ENCODE results near the gene RRP1B.

Gene RRP1B

DNA sequence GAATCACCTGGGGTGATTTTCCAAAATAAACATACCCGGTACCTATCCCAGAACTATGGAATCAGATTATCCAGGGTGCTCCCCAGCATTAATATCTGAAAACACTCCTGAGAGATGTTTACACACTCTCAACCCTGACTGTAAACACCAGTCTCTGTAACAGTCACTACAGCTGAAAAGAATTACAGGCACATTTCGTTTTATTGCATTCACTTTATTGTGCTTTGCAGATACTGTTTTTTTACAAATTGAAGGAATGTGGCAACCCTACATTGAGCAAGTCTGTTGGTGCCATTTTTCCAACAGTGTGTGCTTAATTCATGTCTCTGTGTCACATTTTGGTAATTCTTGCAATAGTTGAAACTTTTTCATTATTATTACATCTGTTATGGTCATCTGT is 31.8 kb upstream of the RRP1B start:
- H3K27me3 Mint-ChIP-seq: peaks cover 48 to 60% of the 10 kb centered on the region in 2 donors

DNA sequence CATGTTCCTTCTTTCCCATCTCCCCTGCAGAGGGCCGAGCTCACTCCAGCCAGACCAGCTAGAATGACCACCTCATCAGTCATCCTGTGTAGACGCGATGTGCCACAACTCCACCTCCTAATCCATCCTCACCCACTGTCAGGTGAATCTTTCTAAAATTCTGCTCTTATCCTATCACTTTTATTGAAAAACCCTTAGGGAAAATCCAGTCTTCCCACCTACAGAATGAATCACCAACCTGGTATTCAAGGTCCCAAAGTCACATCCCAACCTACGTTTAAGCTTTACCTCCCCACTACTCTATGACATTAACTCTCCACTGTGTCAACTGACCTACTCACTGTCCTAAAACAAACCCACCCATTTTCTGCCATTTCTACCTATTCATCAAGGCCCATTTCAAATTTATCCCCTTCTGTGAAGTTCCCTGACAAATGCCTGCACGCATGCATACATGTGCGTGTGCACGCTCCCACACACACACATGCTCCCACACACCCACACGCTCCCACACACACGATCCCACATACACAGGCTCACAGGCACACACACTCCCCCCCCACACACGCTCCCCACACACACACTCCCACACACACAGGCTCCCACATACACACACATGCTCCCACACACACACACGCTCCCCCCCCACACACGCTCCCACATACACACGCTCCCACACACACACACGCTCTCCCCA is 27.8 kb upstream of the RRP1B start:
- ATAC-seq (replicated peaks): no peak
- Mint-ChIP-seq H3K36me3 (ENCODE audit: insufficient read depth) (no peaks in the 10 kb centered on the region), H3K27ac (no peak overlapping the region), H3K27me3 (peaks cover 23 to 28% of the 10 kb centered on the region in 2 donors), H3K4me3 (no peak overlapping the region), H3K9me3 (no peaks in the 10 kb centered on the region), H3K4me1 (ENCODE audit: low read depth in 2 of 2) (no peaks in the 10 kb centered on the region)
- DNase-seq: no peak

More for the DNA sequence above, 31.8 kb upstream of the RRP1B start:
- H3K9me3 Mint-ChIP-seq: no peaks in the 10 kb centered on the region
- no peaks in the 10 kb centered on the region for H3K4me1 Mint-ChIP-seq (ENCODE audit: low read depth in 2 of 2)
- no peak overlapping the region for H3K4me3 Mint-ChIP-seq
- no peaks in the 10 kb centered on the region for H3K36me3 Mint-ChIP-seq (ENCODE audit: insufficient read depth)
- no peak overlapping the region for H3K27ac Mint-ChIP-seq
- ATAC-seq (replicated peaks) (no peak), DNase-seq (no peak)

DNA sequence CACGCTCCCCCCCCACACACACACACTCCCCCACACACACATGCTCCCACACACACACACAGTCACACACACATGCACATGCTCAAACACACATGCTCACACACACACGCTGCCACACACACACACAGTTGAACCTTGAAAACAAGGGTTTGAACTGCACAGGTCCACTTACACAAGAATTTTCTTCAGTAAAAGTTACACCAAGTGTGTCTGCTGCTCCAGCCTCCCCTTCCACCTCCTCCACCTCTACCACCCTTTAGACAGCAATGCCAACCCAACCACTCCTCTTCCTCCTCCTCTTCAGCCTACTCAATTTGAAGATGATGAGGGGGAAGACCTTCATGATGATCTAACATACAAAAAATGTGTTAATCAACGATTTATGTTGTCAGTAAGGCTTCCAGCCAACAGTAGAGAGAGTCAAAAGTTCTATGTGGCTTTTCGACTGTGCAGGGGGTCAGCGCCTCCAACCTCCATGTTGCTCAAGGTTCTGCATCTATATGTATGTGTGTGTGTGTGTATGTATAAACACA is 26.9 kb upstream of the RRP1B start:
- Mint-ChIP-seq H3K4me1 (ENCODE audit: low read depth in 2 of 2) (no peaks in the 10 kb centered on the region), H3K27ac (no peak overlapping the region), H3K9me3 (no peaks in the 10 kb centered on the region), H3K4me3 (no peak overlapping the region), H3K36me3 (ENCODE audit: insufficient read depth) (no peaks in the 10 kb centered on the region), H3K27me3 (peaks cover 23 to 28% of the 10 kb centered on the region in 2 donors)
- ATAC-seq (replicated peaks): no peak
- no peak for DNase-seq

DNA sequence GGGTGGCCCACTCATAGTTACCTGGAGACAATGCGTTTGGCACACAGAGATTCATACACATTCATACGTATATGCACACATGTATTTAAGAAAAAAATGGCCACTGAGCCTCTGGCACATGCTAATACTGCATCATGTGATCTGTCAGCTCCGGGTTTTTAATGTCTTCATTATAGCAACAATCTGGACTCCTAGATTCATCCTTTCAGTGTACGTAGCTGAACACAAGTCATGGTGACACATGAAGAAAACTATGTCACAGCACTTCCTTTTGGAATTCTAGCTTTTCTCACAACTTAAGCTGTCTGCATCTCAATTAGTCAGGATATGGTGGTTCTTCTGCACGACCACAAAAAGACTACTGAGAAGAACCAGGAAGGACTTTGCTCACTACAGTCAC is 24.7 kb upstream of the RRP1B start:
- Mint-ChIP-seq H3K27me3 (peaks cover 16 to 19% of the 10 kb centered on the region in 2 donors), H3K4me1 (ENCODE audit: low read depth in 2 of 2) (no peaks in the 10 kb centered on the region), H3K27ac (no peak overlapping the region), H3K36me3 (ENCODE audit: insufficient read depth) (no peaks in the 10 kb centered on the region), H3K4me3 (no peak overlapping the region), H3K9me3 (no peaks in the 10 kb centered on the region)
- ATAC-seq (replicated peaks) (no peak), DNase-seq (no peak)

DNA sequence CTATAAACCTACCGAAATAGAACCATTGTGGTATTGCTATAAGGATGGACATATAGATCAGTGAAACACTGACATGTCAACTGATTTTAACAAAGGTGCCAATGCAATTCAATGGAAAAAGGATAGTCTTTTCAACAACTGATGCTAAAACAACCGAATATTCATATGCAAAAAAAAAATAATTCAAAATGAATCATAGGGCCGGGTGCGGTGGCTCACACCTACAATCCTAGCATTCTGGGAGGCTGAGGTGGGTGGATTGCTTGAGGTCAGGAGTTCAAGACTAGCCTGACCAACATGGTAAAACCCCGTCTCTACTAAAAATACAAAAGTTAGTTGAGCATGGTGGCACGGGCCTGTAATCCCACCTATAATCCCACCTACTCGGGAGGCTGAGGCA is 23.9 kb upstream of the RRP1B start:
- Mint-ChIP-seq H3K36me3 (ENCODE audit: insufficient read depth) (no peaks in the 10 kb centered on the region), H3K9me3 (no peaks in the 10 kb centered on the region), H3K27ac (no peak overlapping the region), H3K4me1 (ENCODE audit: low read depth in 2 of 2) (no peaks in the 10 kb centered on the region), H3K4me3 (no peak overlapping the region), H3K27me3 (peaks cover 15 to 19% of the 10 kb centered on the region in 2 donors)
- ATAC-seq (replicated peaks): no peak
- DNase-seq: no peak

DNA sequence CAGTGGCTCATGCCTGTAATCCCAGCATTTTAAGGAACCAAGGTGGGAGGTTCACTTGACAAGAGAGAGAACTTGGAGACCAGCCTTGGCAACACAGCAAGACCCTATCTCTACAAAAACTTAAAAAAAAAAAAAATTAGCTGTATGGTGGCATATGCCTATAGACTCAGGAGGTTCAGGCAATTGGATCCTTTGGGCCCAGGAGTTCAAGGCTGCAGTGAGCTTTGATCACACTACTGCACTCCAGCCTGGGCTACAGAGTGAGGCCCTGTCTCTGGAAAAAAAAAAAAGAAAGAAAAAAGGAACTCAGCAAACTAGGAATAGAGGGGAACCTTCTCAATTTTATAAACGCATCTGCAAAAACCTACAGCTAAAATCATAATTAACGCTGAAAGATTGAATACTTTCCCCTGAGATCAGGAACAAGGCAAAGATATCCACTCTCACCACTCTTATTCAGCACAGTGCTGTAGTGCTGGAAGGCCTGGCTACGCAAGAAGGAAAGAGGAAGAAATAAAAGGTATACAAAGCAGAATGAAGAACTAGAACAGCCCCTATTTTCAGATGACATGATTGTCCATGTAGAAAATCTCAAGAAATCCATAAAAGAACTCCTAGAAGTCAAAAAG is 21.7 kb upstream of the RRP1B start:
- H3K27me3 Mint-ChIP-seq: peaks cover 0 to under 1% of the 10 kb centered on the region in 2 donors
- no peaks in the 10 kb centered on the region for H3K4me1 Mint-ChIP-seq (ENCODE audit: low read depth in 2 of 2)
- H3K36me3 Mint-ChIP-seq (ENCODE audit: insufficient read depth): no peaks in the 10 kb centered on the region
- no peak overlapping the region for H3K27ac Mint-ChIP-seq
- DNase-seq: no peak
- ATAC-seq (replicated peaks): no peak
- no peak overlapping the region for H3K4me3 Mint-ChIP-seq
- H3K9me3 Mint-ChIP-seq: no peaks in the 10 kb centered on the region

DNA sequence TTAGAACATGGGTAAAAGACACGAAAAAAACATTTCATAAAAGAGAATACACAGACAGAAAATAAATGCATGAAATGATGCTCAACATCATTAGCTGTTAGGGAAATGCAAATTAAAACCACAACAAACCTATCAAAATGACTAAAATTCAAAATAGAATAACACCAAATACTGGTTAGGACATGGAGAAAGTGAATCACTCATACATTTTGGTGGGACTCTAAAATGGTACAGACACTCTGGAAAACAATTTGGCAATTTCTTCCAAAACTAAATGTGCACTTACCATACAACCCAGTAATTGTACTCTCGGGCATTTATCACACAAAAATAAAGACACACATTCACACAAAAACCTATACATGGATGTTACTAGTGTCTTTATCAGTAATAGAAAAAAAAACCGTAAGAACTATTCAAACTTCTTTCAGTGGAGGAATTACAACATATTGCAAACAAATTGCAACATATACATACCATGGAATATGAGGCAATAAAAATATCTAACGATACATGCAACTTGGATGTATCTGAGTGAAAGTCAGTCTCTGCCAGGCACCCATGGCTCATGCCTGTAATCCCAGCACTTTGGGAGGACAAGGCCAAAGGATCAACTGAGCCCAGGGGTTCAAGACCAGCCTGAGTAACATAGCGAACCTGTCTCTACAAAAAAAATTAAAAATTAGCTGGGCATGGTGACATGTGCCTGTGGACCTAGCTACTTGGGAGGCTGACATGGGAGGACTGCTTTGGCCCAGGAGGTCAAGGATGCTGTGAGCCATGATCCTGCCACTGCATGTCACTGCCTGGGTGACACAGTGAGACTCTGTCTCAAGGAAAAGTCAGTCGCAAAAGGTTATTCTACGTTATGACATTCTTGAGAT is 19.6 kb upstream of the RRP1B start:
- Mint-ChIP-seq H3K4me3 (no peak overlapping the region), H3K4me1 (ENCODE audit: low read depth in 2 of 2) (no peaks in the 10 kb centered on the region), H3K27me3 (no peaks in the 10 kb centered on the region), H3K27ac (no peak overlapping the region), H3K9me3 (no peaks in the 10 kb centered on the region), H3K36me3 (ENCODE audit: insufficient read depth) (no peaks in the 10 kb centered on the region)
- ATAC-seq (replicated peaks): no peak
- DNase-seq: no peak

DNA sequence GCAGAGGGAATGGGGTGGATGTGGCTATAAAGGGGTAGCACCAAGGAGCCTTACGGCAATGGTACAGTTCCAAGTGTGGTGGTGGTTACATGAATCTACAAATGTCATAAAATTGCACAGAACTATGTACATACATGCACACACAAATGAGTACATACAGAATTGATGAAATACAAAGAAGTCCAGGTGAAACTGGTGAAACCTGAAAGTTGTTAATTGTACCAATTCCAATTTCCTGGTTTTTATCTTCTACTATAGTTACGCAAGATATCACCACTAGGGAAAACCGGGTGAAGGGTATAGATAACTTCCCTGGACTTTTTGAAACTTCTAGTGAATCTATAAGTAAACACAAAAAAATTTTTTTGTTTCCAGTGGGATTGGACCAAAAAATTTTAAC is 19.0 kb upstream of the RRP1B start:
- Mint-ChIP-seq H3K27ac (no peak overlapping the region), H3K36me3 (ENCODE audit: insufficient read depth) (no peaks in the 10 kb centered on the region), H3K4me3 (no peak overlapping the region), H3K9me3 (no peaks in the 10 kb centered on the region), H3K4me1 (ENCODE audit: low read depth in 2 of 2) (no peaks in the 10 kb centered on the region), H3K27me3 (no peaks in the 10 kb centered on the region)
- DNase-seq (no peak), ATAC-seq (replicated peaks) (no peak)

DNA sequence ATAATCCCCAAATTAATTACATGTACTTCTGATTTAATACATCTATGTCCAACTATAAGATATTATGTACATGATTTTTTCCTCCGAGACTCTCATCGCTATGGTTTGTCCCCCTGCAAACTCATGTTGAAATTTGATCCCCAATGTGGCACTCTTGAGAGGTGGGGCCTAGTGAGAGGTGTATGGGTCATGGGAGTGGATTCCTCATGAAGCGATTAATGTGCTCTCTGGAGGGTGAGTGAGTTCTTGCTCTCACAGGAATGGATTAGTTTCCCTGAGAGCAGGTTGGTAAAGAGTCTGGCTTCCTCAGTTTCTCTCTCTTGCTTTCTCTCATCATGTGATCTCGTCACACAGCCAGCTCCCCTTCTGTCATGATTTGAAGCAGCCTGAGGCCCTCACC is 16.2 kb upstream of the RRP1B start:
- DNase-seq (no peak), ATAC-seq (replicated peaks) (no peak)
- no peak overlapping the region for H3K27ac Mint-ChIP-seq
- no peaks in the 10 kb centered on the region for H3K9me3 Mint-ChIP-seq
- peaks cover 4 to 6% of the 10 kb centered on the region in 2 donors for H3K4me1 Mint-ChIP-seq (ENCODE audit: low read depth in 2 of 2)
- H3K4me3 Mint-ChIP-seq: no peak overlapping the region
- H3K36me3 Mint-ChIP-seq (ENCODE audit: insufficient read depth): no peaks in the 10 kb centered on the region
- H3K27me3 Mint-ChIP-seq: peaks cover 5 to 7% of the 10 kb centered on the region in 2 donors

DNA sequence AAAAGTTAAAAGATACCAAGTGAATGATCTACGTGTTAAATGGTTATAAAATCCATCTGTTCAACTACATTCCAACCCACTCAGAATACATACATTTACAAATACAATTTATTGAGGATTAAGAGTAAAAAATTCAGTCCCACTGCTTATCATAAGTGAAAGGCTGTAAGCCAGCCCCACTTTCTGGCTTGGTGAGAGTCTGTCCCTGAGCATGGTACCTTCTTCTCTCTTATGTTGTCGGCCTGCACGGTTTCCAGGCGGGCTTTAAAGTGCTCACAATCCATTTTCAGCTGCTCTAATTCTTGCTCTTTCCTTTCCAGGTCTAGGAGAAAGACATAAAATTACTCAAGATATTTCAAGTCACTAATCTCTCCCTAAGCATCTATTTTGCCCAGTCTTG is 15.3 kb upstream of the RRP1B start:
- H3K4me3 Mint-ChIP-seq: no peak overlapping the region
- H3K36me3 Mint-ChIP-seq (ENCODE audit: insufficient read depth): no peaks in the 10 kb centered on the region
- peaks cover 11 to 14% of the 10 kb centered on the region in 2 donors for H3K27me3 Mint-ChIP-seq
- H3K9me3 Mint-ChIP-seq: no peaks in the 10 kb centered on the region
- peaks cover 4 to 6% of the 10 kb centered on the region in 2 donors for H3K4me1 Mint-ChIP-seq (ENCODE audit: low read depth in 2 of 2)
- DNase-seq (no peak), ATAC-seq (replicated peaks) (no peak)
- H3K27ac Mint-ChIP-seq: no peak overlapping the region

DNA sequence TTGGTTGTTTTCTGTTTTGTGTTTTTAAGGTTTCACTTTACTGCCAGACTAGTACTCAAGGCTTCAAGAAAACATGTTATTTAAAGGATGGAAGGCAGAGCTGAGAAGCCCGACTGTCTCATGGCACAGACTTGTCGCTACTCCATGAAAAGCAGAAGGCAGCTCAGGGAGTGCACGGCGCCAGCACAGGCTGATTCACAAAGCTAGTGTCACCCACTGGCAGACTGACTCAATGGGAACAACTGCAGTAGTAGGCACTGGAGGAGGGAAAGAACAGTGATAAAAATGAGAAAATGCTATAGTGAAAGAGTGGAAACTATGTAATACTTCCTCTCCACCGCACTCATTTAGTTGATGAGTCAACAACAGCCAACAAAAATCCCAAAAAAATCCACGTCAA is 14.8 kb upstream of the RRP1B start:
- Mint-ChIP-seq H3K4me3 (no peak overlapping the region), H3K27ac (no peak overlapping the region), H3K9me3 (no peaks in the 10 kb centered on the region), H3K27me3 (peaks cover 11 to 14% of the 10 kb centered on the region in 2 donors), H3K4me1 (ENCODE audit: low read depth in 2 of 2) (peaks cover 4 to 6% of the 10 kb centered on the region in 2 donors), H3K36me3 (ENCODE audit: insufficient read depth) (no peaks in the 10 kb centered on the region)
- ATAC-seq (replicated peaks): no peak
- DNase-seq: no peak

DNA sequence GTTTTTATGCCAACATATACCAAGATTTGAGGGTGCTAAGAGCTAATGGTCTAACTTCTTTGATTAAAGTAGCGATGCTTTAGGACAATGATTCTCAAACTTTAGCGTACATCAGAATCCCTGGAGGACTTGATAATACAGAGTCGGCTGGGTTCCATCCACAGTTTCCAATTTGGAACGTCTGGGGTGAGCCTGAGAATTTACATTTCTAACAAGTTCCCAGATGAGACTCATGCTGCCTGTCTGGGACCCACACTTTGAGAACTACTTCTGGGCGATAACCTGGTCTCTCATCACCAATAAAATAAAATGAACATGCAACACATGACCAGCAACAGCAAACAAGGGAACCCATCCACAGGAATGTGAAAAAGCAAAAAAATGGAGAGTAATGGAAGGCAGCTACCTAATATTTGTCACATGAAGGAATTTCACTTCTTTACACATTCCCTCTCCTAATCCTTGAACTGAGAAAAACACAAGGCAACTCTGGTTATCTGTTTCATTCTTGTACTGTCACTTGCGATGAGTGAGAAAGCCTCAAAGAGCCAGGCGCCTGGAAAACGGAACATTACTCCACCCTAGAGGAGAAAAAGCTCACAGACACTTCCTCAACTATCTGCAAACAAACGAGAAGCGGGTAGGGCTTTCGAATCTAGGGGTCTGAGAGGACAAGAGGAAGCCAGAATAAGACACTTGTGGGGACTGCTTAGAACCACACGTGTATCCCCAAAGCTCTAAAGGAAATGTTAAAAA is 14.0 kb upstream of the RRP1B start:
- H3K4me3 Mint-ChIP-seq: no peak overlapping the region
- no peaks in the 10 kb centered on the region for H3K9me3 Mint-ChIP-seq
- no peak overlapping the region for H3K27ac Mint-ChIP-seq
- ATAC-seq (replicated peaks): peak; percentile 27
- no peak for DNase-seq
- peaks cover 11 to 14% of the 10 kb centered on the region in 2 donors for H3K27me3 Mint-ChIP-seq
- H3K36me3 Mint-ChIP-seq (ENCODE audit: insufficient read depth): no peaks in the 10 kb centered on the region
- H3K4me1 Mint-ChIP-seq (ENCODE audit: low read depth in 2 of 2): peaks cover 4 to 6% of the 10 kb centered on the region in 2 donors

DNA sequence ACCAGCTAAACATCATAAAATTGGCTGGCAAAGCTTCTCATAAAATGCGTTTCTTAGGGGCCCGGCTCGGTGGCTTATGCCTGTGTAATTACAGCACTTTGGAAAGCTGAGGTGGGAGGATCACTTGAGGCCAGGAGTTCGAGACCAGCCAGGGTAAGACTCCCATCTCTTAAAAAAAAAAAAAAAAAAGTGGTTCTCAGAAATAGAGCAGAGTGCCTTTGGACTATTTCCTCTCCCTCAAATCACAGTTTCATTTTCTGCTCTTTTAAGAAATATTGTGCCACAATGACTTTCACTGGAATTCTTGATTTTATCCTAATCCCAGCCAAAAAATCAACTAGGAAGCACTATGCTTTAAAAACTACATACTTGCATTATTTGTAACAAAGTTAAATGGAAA is 13.4 kb upstream of the RRP1B start:
- Mint-ChIP-seq H3K27me3 (peaks cover 11 to 14% of the 10 kb centered on the region in 2 donors), H3K9me3 (no peaks in the 10 kb centered on the region), H3K36me3 (ENCODE audit: insufficient read depth) (no peaks in the 10 kb centered on the region), H3K4me3 (no peak overlapping the region), H3K4me1 (ENCODE audit: low read depth in 2 of 2) (peaks cover 4 to 6% of the 10 kb centered on the region in 2 donors), H3K27ac (no peak overlapping the region)
- DNase-seq (no peak), ATAC-seq (replicated peaks) (no peak)
